Loucy (cell line): ENCODE measurements around the gene MESD.

Source experiments
- H2AFZ ChIP-seq: fragments of 200-600 bp; sonication (generic); 2 replicates; pipeline ENCODE4 v1.6.0; 2016; ENCODE audit warnings: antibody characterized with exemption, mild to moderate bottlenecking, low read length, moderate library complexity
- H3F3A ChIP-seq: fragments of 200-600 bp; 2 replicates; pipeline ENCODE4 v1.6.0; 2016; ENCODE audit warnings: antibody characterized with exemption, low read depth, mild to moderate bottlenecking
- H3K27me3 ChIP-seq: fragments of 200-600 bp; sonication (generic); 2 replicates; pipeline ENCODE4 v1.6.1; 2014; ENCODE audit warnings: low read length, mild to moderate bottlenecking; ENCODE audit not compliant: insufficient read depth, poor library complexity, severe bottlenecking
- H3K36me3 ChIP-seq: fragments of 200-600 bp; sonication (generic); 2 replicates; pipeline ENCODE4 v1.6.1; 2016; ENCODE audit warnings: low read length; ENCODE audit not compliant: insufficient read depth
- H3K4me1 ChIP-seq: fragments of 200-600 bp; sonication (generic); 2 replicates; pipeline ENCODE4 v1.5.1; 2014; ENCODE audit warnings: low read length, mild to moderate bottlenecking; ENCODE audit not compliant: insufficient read depth, poor library complexity, severe bottlenecking
- H3K4me2 ChIP-seq: fragments of 200-600 bp; sonication (generic); 2 replicates; pipeline ENCODE4 v1.6.0; 2014; ENCODE audit warnings: antibody characterized with exemption, low read length, low read depth, mild to moderate bottlenecking; ENCODE audit not compliant: poor library complexity, severe bottlenecking
- H3K4me3 ChIP-seq: fragments of 200-600 bp; sonication (generic); 2 replicates; pipeline ENCODE4 v1.5.1; 2014; ENCODE audit warnings: low read length, mild to moderate bottlenecking, mixed read lengths; ENCODE audit not compliant: poor library complexity, severe bottlenecking
- H3K79me2 ChIP-seq: fragments of 200-600 bp; sonication (generic); 2 replicates; pipeline ENCODE4 v1.6.1; 2014; ENCODE audit warnings: low read length; ENCODE audit not compliant: insufficient read depth
- H3K9ac ChIP-seq: fragments of 200-600 bp; sonication (generic); 2 replicates; pipeline ENCODE4 v1.6.0; 2014; ENCODE audit warnings: mild to moderate bottlenecking, low read depth, low read length, moderate library complexity; ENCODE audit not compliant: poor library complexity, severe bottlenecking
- H3K9me2 ChIP-seq: fragments of 200-600 bp; sonication (generic); replicated peaks from 2 replicates; pipeline ENCODE4 v1.6.1; 2016; ENCODE audit warnings: low read depth, low read length, mixed read lengths
- H3K9me3 ChIP-seq: fragments of 200-600 bp; sonication (generic); 2 replicates; pipeline ENCODE4 v1.6.1; 2014; ENCODE audit warnings: mild to moderate bottlenecking, antibody characterized with exemption, low read length, low read depth; ENCODE audit not compliant: insufficient read depth
- H4K20me1 ChIP-seq: fragments of 200-600 bp; sonication (generic); 2 replicates; pipeline ENCODE4 v1.6.0; 2014; ENCODE audit warnings: antibody characterized with exemption, low read length, mild to moderate bottlenecking; ENCODE audit not compliant: insufficient read depth, poor library complexity, severe bottlenecking
- EZH2phosphoT487 ChIP-seq: fragments of 200-600 bp; IDR thresholded peaks from 2 replicates; pipeline ENCODE4 v1.6.1; 2018; ENCODE audit warnings: antibody characterized with exemption, mild to moderate bottlenecking, moderate library complexity, borderline replicate concordance
- TF ChIP-seq, protein P1 (sequence below): fragments of 200-600 bp; sonication (generic); conservative IDR thresholded peaks from 2 replicates; pipeline ENCODE4 v1.5.1; 2014; ENCODE audit warnings: mild to moderate bottlenecking, antibody characterized with exemption, low read length

MESD gene

DNA sequence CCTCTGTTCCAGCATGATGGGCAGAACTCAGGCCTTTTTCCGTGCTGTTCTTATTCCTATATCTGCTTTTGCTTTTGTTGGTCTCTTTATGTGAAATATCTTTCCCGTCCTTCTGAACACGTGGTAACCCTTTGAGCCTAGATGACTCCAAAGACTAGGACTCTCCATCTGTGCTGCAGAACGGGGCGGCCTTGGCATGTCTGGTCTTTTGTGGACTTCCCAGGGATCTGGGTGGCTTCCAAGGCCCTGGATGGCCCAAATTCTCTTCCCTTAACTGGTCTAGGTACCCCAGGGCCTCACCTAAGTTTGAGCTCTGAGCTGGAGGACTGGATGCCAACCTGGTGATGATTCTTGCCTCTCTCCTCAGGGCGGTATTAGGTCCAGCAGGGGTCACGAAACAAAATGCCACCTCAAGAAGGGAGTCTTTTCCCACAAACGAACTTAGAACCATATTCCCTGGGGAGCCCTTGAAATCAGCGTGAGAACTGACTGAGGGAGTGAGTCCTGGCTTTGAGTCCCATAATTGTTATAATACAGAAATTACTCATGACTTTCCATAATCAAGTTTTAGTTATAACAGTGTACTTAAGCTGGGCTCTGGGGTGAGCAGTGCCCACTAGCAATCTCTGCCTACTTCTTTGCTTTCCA, 25.0 kb upstream of the MESD start:
- no peaks in the 10 kb centered on the region; the same call in 1 of the 2 replicates for H3K79me2 ChIP-seq
- peaks cover 6% of the 10 kb centered on the region for H3K4me1 ChIP-seq
- no peaks in the 10 kb centered on the region for H3F3A ChIP-seq
- no peaks in the 10 kb centered on the region for H3K9me2 ChIP-seq
- H2AFZ ChIP-seq, result no peak overlapping the region
- no peak overlapping the region for H3K4me3 ChIP-seq
- H4K20me1 ChIP-seq, result no peaks in the 10 kb centered on the region
- no peaks in the 10 kb centered on the region for H3K27me3 ChIP-seq
- H3K36me3 ChIP-seq, result no peaks in the 10 kb centered on the region
- no peaks in the 10 kb centered on the region for H3K9me3 ChIP-seq
- H3K4me2 ChIP-seq, result no peak overlapping the region
- TF ChIP-seq EZH2phosphoT487, result no peak
- TF ChIP-seq, protein P1, sequence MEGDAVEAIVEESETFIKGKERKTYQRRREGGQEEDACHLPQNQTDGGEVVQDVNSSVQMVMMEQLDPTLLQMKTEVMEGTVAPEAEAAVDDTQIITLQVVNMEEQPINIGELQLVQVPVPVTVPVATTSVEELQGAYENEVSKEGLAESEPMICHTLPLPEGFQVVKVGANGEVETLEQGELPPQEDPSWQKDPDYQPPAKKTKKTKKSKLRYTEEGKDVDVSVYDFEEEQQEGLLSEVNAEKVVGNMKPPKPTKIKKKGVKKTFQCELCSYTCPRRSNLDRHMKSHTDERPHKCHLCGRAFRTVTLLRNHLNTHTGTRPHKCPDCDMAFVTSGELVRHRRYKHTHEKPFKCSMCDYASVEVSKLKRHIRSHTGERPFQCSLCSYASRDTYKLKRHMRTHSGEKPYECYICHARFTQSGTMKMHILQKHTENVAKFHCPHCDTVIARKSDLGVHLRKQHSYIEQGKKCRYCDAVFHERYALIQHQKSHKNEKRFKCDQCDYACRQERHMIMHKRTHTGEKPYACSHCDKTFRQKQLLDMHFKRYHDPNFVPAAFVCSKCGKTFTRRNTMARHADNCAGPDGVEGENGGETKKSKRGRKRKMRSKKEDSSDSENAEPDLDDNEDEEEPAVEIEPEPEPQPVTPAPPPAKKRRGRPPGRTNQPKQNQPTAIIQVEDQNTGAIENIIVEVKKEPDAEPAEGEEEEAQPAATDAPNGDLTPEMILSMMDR, result no peak
- no peak overlapping the region for H3K9ac ChIP-seq

DNA sequence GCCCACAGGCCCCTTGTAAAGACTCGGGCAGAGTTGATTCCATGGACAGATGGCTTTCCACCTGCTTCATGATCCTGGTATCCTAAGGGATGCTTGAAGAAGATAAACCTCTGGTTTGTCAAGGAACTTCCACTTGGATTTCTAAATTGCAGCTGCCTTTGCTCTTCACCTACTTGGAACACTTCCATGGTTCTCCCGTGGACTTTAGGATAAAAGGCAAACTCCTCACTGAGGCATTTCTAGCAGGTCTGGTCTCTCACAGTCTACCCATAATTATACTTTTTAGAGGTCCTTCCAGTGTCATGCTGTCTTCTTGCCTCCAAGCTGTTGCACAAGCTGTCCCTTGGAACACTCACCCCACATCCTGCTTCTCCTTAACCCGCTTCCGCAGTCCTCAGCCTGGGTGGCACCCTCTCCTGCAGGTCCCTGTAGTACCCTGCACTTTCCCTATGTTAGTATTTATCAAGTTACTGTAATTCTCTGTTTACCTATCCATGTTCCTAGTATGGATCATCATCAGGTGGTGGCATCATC, 23.8 kb upstream of the MESD start:
- no peaks in the 10 kb centered on the region for H4K20me1 ChIP-seq
- H3K4me2 ChIP-seq, result no peak overlapping the region
- no peaks in the 10 kb centered on the region for H3K9me3 ChIP-seq
- no peaks in the 10 kb centered on the region for H3K27me3 ChIP-seq
- no peak overlapping the region for H3K9ac ChIP-seq
- H3K79me2 ChIP-seq, result no peaks in the 10 kb centered on the region; the same call in 1 of the 2 replicates
- no peak overlapping the region for H2AFZ ChIP-seq
- H3K9me2 ChIP-seq, result no peaks in the 10 kb centered on the region
- H3F3A ChIP-seq, result no peaks in the 10 kb centered on the region
- H3K4me1 ChIP-seq, result peaks cover 14% of the 10 kb centered on the region
- no peak overlapping the region for H3K4me3 ChIP-seq
- TF ChIP-seq EZH2phosphoT487, result no peak
- TF ChIP-seq, protein P1, result no peak
- H3K36me3 ChIP-seq, result no peaks in the 10 kb centered on the region

DNA sequence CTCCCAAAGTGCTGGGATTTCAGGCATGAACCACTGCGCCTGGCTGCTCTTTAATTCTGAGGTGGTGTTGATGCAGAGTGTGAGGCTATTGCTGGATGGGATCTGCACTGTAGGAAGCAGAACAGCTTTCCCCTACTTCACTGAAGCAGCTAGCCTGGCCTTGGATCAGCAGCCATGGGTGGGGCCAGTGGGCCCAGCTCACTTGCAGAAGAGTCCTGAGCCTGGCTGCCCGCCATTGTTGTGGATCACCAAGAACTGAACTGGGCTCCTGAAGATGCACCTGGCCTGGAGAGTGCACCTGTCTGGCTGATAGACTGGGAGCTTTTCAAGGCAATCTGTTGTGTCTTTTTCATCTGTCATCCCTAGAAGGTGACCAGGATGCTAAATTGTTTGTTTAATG, 23.0 kb upstream of the MESD start:
- no peaks in the 10 kb centered on the region for H4K20me1 ChIP-seq
- H3F3A ChIP-seq, result no peaks in the 10 kb centered on the region
- no peak overlapping the region for H3K9ac ChIP-seq
- no peaks in the 10 kb centered on the region for H3K27me3 ChIP-seq
- H3K4me2 ChIP-seq, result no peak overlapping the region
- H3K79me2 ChIP-seq, result peaks cover 4% of the 10 kb centered on the region; the same call in 1 of the 2 replicates
- H2AFZ ChIP-seq, result no peak overlapping the region
- no peaks in the 10 kb centered on the region for H3K36me3 ChIP-seq
- H3K4me1 ChIP-seq, result peaks cover 14% of the 10 kb centered on the region
- no peak overlapping the region for H3K4me3 ChIP-seq
- no peaks in the 10 kb centered on the region for H3K9me3 ChIP-seq
- H3K9me2 ChIP-seq, result no peaks in the 10 kb centered on the region
- no peak for TF ChIP-seq EZH2phosphoT487
- TF ChIP-seq, protein P1, result no peak
